Mesenchymal stem cell (in vitro differentiated cells and primary cell): ENCODE results near the gene ARHGAP6.

Experiments used
- DNase-seq: peaks from one replicate; pipeline ENCODE4 v3.0.0-alpha.2; 2013
- H2AFZ ChIP-seq: one replicate; pipeline ENCODE4 v1.6.1; 2013; ENCODE audit warnings: low read depth, mild to moderate bottlenecking, control low read depth, inconsistent platforms, low read length, moderate library complexity
- H2AK5ac ChIP-seq: 2 replicates; pipeline ENCODE4 v1.6.1; 2013; ENCODE audit warnings: low read length, moderate library complexity, mild to moderate bottlenecking, inconsistent platforms; ENCODE audit not compliant: severe bottlenecking
- H2BK120ac ChIP-seq: one replicate; pipeline ENCODE4 v1.6.1; 2013; ENCODE audit warnings: low read depth, mild to moderate bottlenecking, inconsistent platforms, low read length, moderate library complexity
- H2BK12ac ChIP-seq, 2 experiments: one replicate each; pipeline ENCODE4 v1.6.1; 2013; ENCODE audit warnings: inconsistent platforms in 2 of 2, low read length in 2 of 2, mild to moderate bottlenecking in 2 of 2, moderate library complexity in 2 of 2, control low read depth in 1 of 2
- H2BK15ac ChIP-seq: one replicate; pipeline ENCODE4 v1.6.1; 2013; ENCODE audit warnings: mild to moderate bottlenecking, low read depth, inconsistent platforms; ENCODE audit not compliant: poor library complexity, severe bottlenecking
- H2BK5ac ChIP-seq: 2 replicates; pipeline ENCODE4 v1.6.1; 2013; ENCODE audit warnings: low read depth, mild to moderate bottlenecking, low read length, control low read depth, inconsistent platforms; ENCODE audit not compliant: poor library complexity, severe bottlenecking
- H3K14ac ChIP-seq, 2 experiments: one replicate each; pipeline ENCODE4 v1.6.1; 2013; ENCODE audit warnings: inconsistent platforms in 2 of 2, low read length in 2 of 2, control low read depth in 1 of 2, mild to moderate bottlenecking in 1 of 2, moderate library complexity in 1 of 2
- H3K18ac ChIP-seq, 2 experiments: one replicate each; pipeline ENCODE4 v1.6.1; 2013; ENCODE audit warnings: inconsistent platforms in 2 of 2, low read length in 2 of 2, control low read depth in 1 of 2, low read depth in 1 of 2, mild to moderate bottlenecking in 1 of 2
- H3K23ac ChIP-seq, 2 experiments: one replicate each; pipeline ENCODE4 v1.6.1; 2013; ENCODE audit warnings: inconsistent platforms in 2 of 2, low read length in 2 of 2, mild to moderate bottlenecking in 2 of 2, moderate library complexity in 2 of 2, control low read depth in 1 of 2
- H3K27ac ChIP-seq: 2 replicates; pipeline ENCODE4 v1.5.1; 2013; ENCODE audit warnings: mild to moderate bottlenecking, moderate library complexity, low read length, control low read depth, inconsistent platforms; ENCODE audit not compliant: poor library complexity, severe bottlenecking
- H3K27me3 ChIP-seq, 2 experiments: 2 replicates each; pipeline versions ENCODE4 v1.6.1 to v1.7.0; 2013; ENCODE audit warnings: low read length in 2 of 2, mild to moderate bottlenecking in 2 of 2, moderate library complexity in 2 of 2, control low read depth in 1 of 2, inconsistent platforms in 1 of 2; ENCODE audit not compliant: control insufficient read depth in 1 of 2, insufficient read depth in 1 of 2
- H3K36me3 ChIP-seq, 2 experiments: 2 replicates each; pipeline versions ENCODE4 v1.6.1 to v1.7.0; 2013; ENCODE audit warnings: low read length in 2 of 2, control low read depth in 1 of 2, inconsistent platforms in 1 of 2, low read depth in 1 of 2, mild to moderate bottlenecking in 1 of 2; ENCODE audit not compliant: insufficient read depth in 2 of 2, control insufficient read depth in 1 of 2
- H3K4ac ChIP-seq, 2 experiments: one replicate each; pipeline ENCODE4 v1.6.1; 2013; ENCODE audit warnings: inconsistent platforms in 2 of 2, low read length in 2 of 2, mild to moderate bottlenecking in 2 of 2, moderate library complexity in 2 of 2, control low read depth in 1 of 2, low read depth in 1 of 2
- H3K4me1 ChIP-seq: 2 replicates; pipeline ENCODE4 v1.6.1; 2013; ENCODE audit warnings: low read depth, low read length, control low read depth; ENCODE audit not compliant: control insufficient read depth, insufficient read depth
- H3K4me2 ChIP-seq: 2 replicates; pipeline ENCODE4 v1.6.1; 2013; ENCODE audit warnings: low read length, mild to moderate bottlenecking, inconsistent platforms; ENCODE audit not compliant: poor library complexity, severe bottlenecking
- H3K4me3 ChIP-seq, 2 experiments: 2 replicates each; pipeline versions ENCODE4 v1.5.1 to v1.7.0; 2013; ENCODE audit warnings: low read length in 2 of 2, mild to moderate bottlenecking in 2 of 2, control low read depth in 1 of 2, low read depth in 1 of 2; ENCODE audit not compliant: insufficient read depth in 1 of 2
- H3K79me1 ChIP-seq: replicated peaks from 2 replicates; pipeline ENCODE4 v1.6.1; 2013; ENCODE audit warnings: mild to moderate bottlenecking, control low read depth, low read length, inconsistent platforms; ENCODE audit not compliant: poor library complexity, severe bottlenecking
- H3K9ac ChIP-seq: 2 replicates; pipeline ENCODE4 v1.7.0; 2013; ENCODE audit warnings: mild to moderate bottlenecking, low read length, moderate library complexity
- H3K9me3 ChIP-seq: 2 replicates; pipeline ENCODE4 v1.7.0; 2013; ENCODE audit warnings: mild to moderate bottlenecking, low read length; ENCODE audit not compliant: control insufficient read depth
- H4K8ac ChIP-seq: one replicate; pipeline ENCODE4 v1.6.1; 2013; ENCODE audit warnings: inconsistent platforms, mild to moderate bottlenecking, low read length, moderate library complexity
- H4K91ac ChIP-seq: one replicate; pipeline ENCODE4 v1.6.1; 2013; ENCODE audit warnings: mild to moderate bottlenecking, low read length, inconsistent platforms
- WGBS: methylation state at CpG from one replicate; pipeline ENCODE4 v1.1.7; 2013; ENCODE audit warnings: mixed read lengths; 5-methylcytosine and 5-hydroxymethylcytosine counted together

ARHGAP6 gene

DNA sequence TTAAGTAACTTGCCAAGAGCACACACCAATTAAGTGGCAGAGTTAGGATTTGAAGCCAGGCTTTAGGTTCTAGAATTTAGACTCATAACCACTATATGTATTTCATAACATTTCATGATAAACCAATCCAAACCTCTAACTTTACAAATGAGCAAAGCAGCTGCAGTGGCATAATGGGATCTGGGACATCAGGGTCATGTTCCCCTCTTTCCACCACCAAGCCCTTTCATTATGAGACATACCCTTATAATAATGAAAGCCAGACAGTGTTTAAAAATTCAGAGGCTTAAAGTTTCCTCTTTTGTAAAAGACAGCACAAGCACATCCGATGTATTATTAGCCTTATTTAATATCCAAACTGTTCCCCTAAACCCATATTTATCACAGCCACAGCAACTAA lies 400.8 kb downstream of the ARHGAP6 start:
- H3K14ac ChIP-seq, result no peak overlapping the region
- no peak overlapping the region for H2AK5ac ChIP-seq
- DNase-seq, result no peak
- H3K9me3 ChIP-seq, result no peaks in the 10 kb centered on the region
- no peaks in the 10 kb centered on the region for H3K4me1 ChIP-seq
- H2AFZ ChIP-seq, result no peak overlapping the region
- 96% methylated on average over 1 of the region's 1 CpG for WGBS
- H2BK120ac ChIP-seq, result no peak overlapping the region
- H2BK15ac ChIP-seq, result no peak overlapping the region
- no peaks in the 10 kb centered on the region for H3K79me1 ChIP-seq
- no peak overlapping the region for H2BK5ac ChIP-seq
- no peaks in the 10 kb centered on the region for H3K27me3 ChIP-seq
- no peak overlapping the region for H4K91ac ChIP-seq
- H2BK12ac ChIP-seq, result no peak overlapping the region
- H3K23ac ChIP-seq, result no peak overlapping the region
- no peak overlapping the region for H3K4ac ChIP-seq
- H3K36me3 ChIP-seq, result no peaks in the 10 kb centered on the region
- H4K8ac ChIP-seq, result no peak overlapping the region
- no peak overlapping the region for H3K4me2 ChIP-seq
- H3K18ac ChIP-seq, result no peak overlapping the region
- H3K27ac ChIP-seq, result no peak overlapping the region
- H3K4me3 ChIP-seq, result peak overlapping the region in 1 of 2 experiments; percentile 42
- peak overlapping the region; percentile 79 for H3K9ac ChIP-seq

DNA sequence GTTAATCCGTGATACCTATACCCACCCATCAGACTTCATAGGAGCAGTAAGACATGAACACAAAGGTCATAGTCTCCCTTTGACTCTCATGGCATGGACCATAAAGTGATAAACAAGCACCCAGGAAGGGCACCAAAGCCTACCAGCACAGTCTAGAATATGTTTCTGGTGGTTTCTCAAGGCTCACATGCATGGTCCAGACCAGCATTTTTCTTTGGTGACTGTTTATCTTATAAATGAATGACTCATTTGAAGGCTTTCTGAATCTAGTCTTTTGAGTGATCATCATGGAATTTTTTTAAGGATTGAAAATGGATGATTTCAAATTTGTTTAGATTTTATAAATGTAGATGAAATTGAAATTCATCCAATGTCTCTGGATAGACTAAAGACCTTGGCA lies 404.5 kb downstream of the ARHGAP6 start:
- Histone ChIP-seq H3K4me1 (no peaks in the 10 kb centered on the region), H3K4me3 (no peak overlapping the region), H3K27me3 (no peaks in the 10 kb centered on the region), H3K36me3 (no peaks in the 10 kb centered on the region), H3K9me3 (no peaks in the 10 kb centered on the region), H4K8ac (no peak overlapping the region), H3K4me2 (no peak overlapping the region), H2BK120ac (no peak overlapping the region), H3K79me1 (no peaks in the 10 kb centered on the region), H2BK12ac (no peak overlapping the region), H3K9ac (no peak overlapping the region), H2AK5ac (no peak overlapping the region), H2BK5ac (no peak overlapping the region), H4K91ac (no peak overlapping the region), H2BK15ac (no peak overlapping the region), H3K18ac (no peak overlapping the region), H3K27ac (no peak overlapping the region), H3K23ac (no peak overlapping the region), H3K14ac (no peak overlapping the region), H3K4ac (no peak overlapping the region), H2AFZ (no peak overlapping the region)
- WGBS, result 89% methylated on average over 1 of the region's 1 CpG
- peak; percentile 64 for DNase-seq

DNA sequence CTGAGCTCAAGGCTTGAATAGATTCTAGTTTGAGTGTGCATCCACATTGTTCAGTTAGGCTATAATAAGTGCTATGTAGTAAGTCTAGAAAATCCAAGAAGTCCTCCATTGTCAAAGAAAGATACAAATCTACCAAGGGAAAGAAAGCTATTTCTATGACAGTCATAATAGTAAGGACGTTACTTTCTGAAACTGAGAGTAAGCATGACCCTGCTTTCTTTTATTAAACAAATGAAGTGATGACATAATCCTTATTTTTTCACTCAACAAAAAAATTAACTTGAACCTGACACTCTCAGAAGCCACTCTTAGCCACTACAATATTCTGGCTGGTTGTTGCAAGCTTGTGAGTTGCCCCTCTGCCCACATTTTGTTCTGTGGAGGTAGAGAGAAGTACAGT lies 406.3 kb downstream of the ARHGAP6 start:
- no peaks in the 10 kb centered on the region for H3K9me3 ChIP-seq
- no peak for DNase-seq
- H3K27ac ChIP-seq, result no peak overlapping the region
- WGBS, result no CpG with 5 or more reads among the region's 1 CpG
- no peak overlapping the region for H2AK5ac ChIP-seq
- H2AFZ ChIP-seq, result no peak overlapping the region
- H3K27me3 ChIP-seq, result no peaks in the 10 kb centered on the region
- H3K9ac ChIP-seq, result no peak overlapping the region
- no peak overlapping the region for H3K4me2 ChIP-seq
- no peak overlapping the region for H3K14ac ChIP-seq
- no peak overlapping the region for H2BK5ac ChIP-seq
- H3K4ac ChIP-seq, result no peak overlapping the region
- H4K8ac ChIP-seq, result no peak overlapping the region
- H3K79me1 ChIP-seq, result no peaks in the 10 kb centered on the region
- no peak overlapping the region for H3K18ac ChIP-seq
- H2BK120ac ChIP-seq, result no peak overlapping the region
- H3K23ac ChIP-seq, result no peak overlapping the region
- peak overlapping the region; percentile 52 for H2BK15ac ChIP-seq
- H2BK12ac ChIP-seq, result no peak overlapping the region
- no peak overlapping the region for H3K4me3 ChIP-seq
- no peaks in the 10 kb centered on the region for H3K36me3 ChIP-seq
- no peak overlapping the region for H4K91ac ChIP-seq
- H3K4me1 ChIP-seq, result no peaks in the 10 kb centered on the region

DNA sequence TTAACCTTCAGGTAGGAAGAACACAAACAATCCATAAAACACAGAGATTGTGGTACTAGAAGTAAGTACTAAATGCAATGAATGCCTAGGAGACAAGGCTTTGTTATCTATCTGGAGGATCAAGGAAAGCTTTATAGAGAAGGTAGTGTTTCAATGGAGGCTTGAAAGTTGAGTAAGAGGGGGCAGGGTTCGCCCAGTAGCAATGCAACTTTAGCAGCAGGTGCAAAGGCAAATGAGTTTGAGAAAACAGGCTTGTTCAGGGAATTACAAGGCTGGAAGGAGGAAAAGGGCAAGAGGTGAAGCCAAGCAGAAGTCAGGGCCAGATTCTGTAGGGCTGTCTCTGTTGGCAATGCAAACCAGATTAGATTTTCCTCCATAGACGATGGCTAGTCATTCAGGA lies 408.0 kb downstream of the ARHGAP6 start:
- no peak overlapping the region for H3K27ac ChIP-seq
- H2BK5ac ChIP-seq, result no peak overlapping the region
- H2BK15ac ChIP-seq, result no peak overlapping the region
- H4K8ac ChIP-seq, result no peak overlapping the region
- no peaks in the 10 kb centered on the region for H3K9me3 ChIP-seq
- H3K23ac ChIP-seq, result no peak overlapping the region
- no peak overlapping the region for H3K4me2 ChIP-seq
- no peak overlapping the region for H3K18ac ChIP-seq
- no peak overlapping the region for H4K91ac ChIP-seq
- H3K4me1 ChIP-seq, result no peaks in the 10 kb centered on the region
- no peak for DNase-seq
- no peak overlapping the region for H3K4me3 ChIP-seq
- no peak overlapping the region for H2AK5ac ChIP-seq
- H3K9ac ChIP-seq, result no peak overlapping the region
- no peak overlapping the region for H3K4ac ChIP-seq
- H3K27me3 ChIP-seq, result no peaks in the 10 kb centered on the region
- no peaks in the 10 kb centered on the region for H3K79me1 ChIP-seq
- peaks cover 0 to 13% of the 10 kb centered on the region in 2 experiments for H3K36me3 ChIP-seq
- H3K14ac ChIP-seq, result no peak overlapping the region
- H2BK12ac ChIP-seq, result no peak overlapping the region
- no peak overlapping the region for H2AFZ ChIP-seq
- no peak overlapping the region for H2BK120ac ChIP-seq
- 98% methylated on average over 2 of the region's 2 CpGs for WGBS
